Heart right ventricle (tissue), 16 donors: ENCODE measurements around the gene COL17A1. TPM values are rescaled to one million over a fixed set of nuclear protein-coding genes. Genes with fewer than 3 reads are reported as not detected.

Experiments used
- ATAC-seq, 8 donors: fragments of 200-7000 bp; cut with Tn5 transposase; one replicate each; pipeline ENCODE4 v1.9.1; 2020; ENCODE audit warnings: mild to moderate bottlenecking in 8 of 8, moderate library complexity in 8 of 8, moderate number of reproducible peaks in 1 of 8
- DNase-seq, 2 donors: peaks; one replicate each; pipeline ENCODE4 v3.0.0-alpha.2; 2020
- H3K27ac ChIP-seq, 10 donors: fragments of 200-600 bp; sonication (generic) in 2 of 10; one replicate each; pipeline versions ENCODE4 v1.5.0 to v1.8.0; 2020 to 2022; ENCODE audit warnings: mild to moderate bottlenecking in 3 of 10
- H3K27me3 ChIP-seq, 7 donors: fragments of 200-600 bp; one replicate each; pipeline ENCODE4 v1.8.0; 2021 to 2022; ENCODE audit warnings: mild to moderate bottlenecking in 2 of 7
- H3K36me3 ChIP-seq, 9 donors: fragments of 200-600 bp; sonication (generic) in 1 of 9; one replicate each; pipeline versions ENCODE4 v1.5.0 to v1.8.0; 2020 to 2022; ENCODE audit warnings: mild to moderate bottlenecking in 2 of 9
- H3K4me1 ChIP-seq, 9 donors: fragments of 200-600 bp; sonication (generic) in 1 of 9; one replicate each; pipeline versions ENCODE4 v1.5.0 to v1.8.0; 2020 to 2022; ENCODE audit warnings: mild to moderate bottlenecking in 4 of 9
- H3K4me3 ChIP-seq, 10 donors: fragments of 200-600 bp; sonication (generic) in 2 of 10; one replicate each; pipeline versions ENCODE4 v1.5.0 to v1.8.0; 2020 to 2022; ENCODE audit warnings: mild to moderate bottlenecking in 7 of 10, moderate library complexity in 2 of 10
- H3K9me3 ChIP-seq, 11 donors: fragments of 200-600 bp in 10 of 11; sonication (generic) in 2 of 11; one replicate each; pipeline versions ENCODE4 v1.5.0 to v1.8.0; 2013 to 2022; ENCODE audit warnings: mild to moderate bottlenecking in 2 of 11, control low read depth in 1 of 11, moderate library complexity in 1 of 11
- WGBS, 2 donors: extraction: QIAGEN DNeasy Blood & Tissue Kit; methylation state at CpG; one replicate each; pipeline ENCODE4 v1.1.7; 2013; ENCODE audit warnings: inconsistent platforms in 1 of 2; 5-methylcytosine and 5-hydroxymethylcytosine counted together
- intact Hi-C, 10 donors: fragments of 100-400 bp; cut with DNase I; formaldehyde crosslinking; loops; one replicate each; pipeline versions ENCODE4 v1.11.1 to v1.14.2; 2022
- polyA plus RNA-seq, 2 donors: library from polyadenylated mRNA; stranded (reverse); fragments of 200-250 nt; gene quantifications; one replicate each; pipeline ENCODE4 v1.2.3, GENCODE V29; 2013
- total RNA-seq, 10 donors: library from RNA; stranded (reverse); fragmentation: NEBNext Ultra II Directional in 3 of 10; extraction: Animal tissue kit (Norgen Biotek cat#: 25700) in 3 of 10; gene quantifications; one replicate each; pipeline versions ENCODE4 v1.2.1 to v1.2.4, GENCODE V29; 2021 to 2023
- TF ChIP-seq, protein P1 (sequence below), 9 donors: fragments of 200-600 bp; sonication (generic) in 2 of 9; IDR thresholded peaks; one replicate each; pipeline versions ENCODE4 v1.5.0 to v1.8.0; 2021 to 2022; ENCODE audit warnings: antibody characterized with exemption in 9 of 9, mild to moderate bottlenecking in 5 of 9, moderate library complexity in 1 of 9
- donor health status: Arrhythmogenic right ventricular cardiomyopathy.
- donor health status: ischemic (EF 13 %, LVEDD 7.1; RV severe dilation, severe dysfunction).
- donor health status: healthy with polysubstance abuse.
- donor health status: DM: no; HTN: yes; CAD: no.
- donor health status: DM: no; HTN: no; CAD: no.
- donor health status: ischemic (EF 25% LVEDD 6.9; RV normal size, moderate dysfunction).
- donor health status: ischemic (EF 25% LVEDD 5.7; RV mildly dilated, moderate dysfunction).
- donor health status: healthy.
- donor health status: DM: yes; HTN: yes; CAD: no.
- donor health status: Ischemic cardiomyopathy.
- donor health status: ischemic (EF 35%, LVEDD 5.7; RV mildly dilated, moderate dysfunction).
- donor health status: nonischemic (EF 11% LVEDD 7.7; RV severe dilation, severe dysfunction).
- donor health status: DM: yes; HTN: yes; CAD: no.
- donor health status: PGD.
- donor health status: ischemic (EF 29% LVEDD 5.4; RV normal size, mild dysfunction).
- donor health status: nonischemic (EF 23%, LVEDD 6.1; RV moderate dilation, normal function).

Gene COL17A1
- total and polyA plus RNA-seq, 12 donors: 0.10 to 0.39 (median 0.16) TPM; not detected in 6

- Histone ChIP-seq H3K36me3 (peaks cover 0 to 84% (median 29%) of the 10 kb centered on the region in 9 donors), H3K27ac (no peak overlapping the region), H3K4me3 (no peak overlapping the region), H3K27me3 (no peaks in the 10 kb centered on the region), H3K9me3 (no peaks in the 10 kb centered on the region), H3K4me1 (no peaks in the 10 kb centered on the region)
- no peak for DNase-seq
- no peak for ATAC-seq
- intact Hi-C loops: no loop called here
- 93% methylated on average over 2 of the region's 2 CpGs for WGBS, 2 donors
- TF ChIP-seq, protein P1, sequence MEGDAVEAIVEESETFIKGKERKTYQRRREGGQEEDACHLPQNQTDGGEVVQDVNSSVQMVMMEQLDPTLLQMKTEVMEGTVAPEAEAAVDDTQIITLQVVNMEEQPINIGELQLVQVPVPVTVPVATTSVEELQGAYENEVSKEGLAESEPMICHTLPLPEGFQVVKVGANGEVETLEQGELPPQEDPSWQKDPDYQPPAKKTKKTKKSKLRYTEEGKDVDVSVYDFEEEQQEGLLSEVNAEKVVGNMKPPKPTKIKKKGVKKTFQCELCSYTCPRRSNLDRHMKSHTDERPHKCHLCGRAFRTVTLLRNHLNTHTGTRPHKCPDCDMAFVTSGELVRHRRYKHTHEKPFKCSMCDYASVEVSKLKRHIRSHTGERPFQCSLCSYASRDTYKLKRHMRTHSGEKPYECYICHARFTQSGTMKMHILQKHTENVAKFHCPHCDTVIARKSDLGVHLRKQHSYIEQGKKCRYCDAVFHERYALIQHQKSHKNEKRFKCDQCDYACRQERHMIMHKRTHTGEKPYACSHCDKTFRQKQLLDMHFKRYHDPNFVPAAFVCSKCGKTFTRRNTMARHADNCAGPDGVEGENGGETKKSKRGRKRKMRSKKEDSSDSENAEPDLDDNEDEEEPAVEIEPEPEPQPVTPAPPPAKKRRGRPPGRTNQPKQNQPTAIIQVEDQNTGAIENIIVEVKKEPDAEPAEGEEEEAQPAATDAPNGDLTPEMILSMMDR (IDR thresholded peaks at IDR 0.05): no peak
These were observed 71.5 kb downstream of the COL17A1 start for GRCh38 chr10:104014176-104014575.

DNA sequence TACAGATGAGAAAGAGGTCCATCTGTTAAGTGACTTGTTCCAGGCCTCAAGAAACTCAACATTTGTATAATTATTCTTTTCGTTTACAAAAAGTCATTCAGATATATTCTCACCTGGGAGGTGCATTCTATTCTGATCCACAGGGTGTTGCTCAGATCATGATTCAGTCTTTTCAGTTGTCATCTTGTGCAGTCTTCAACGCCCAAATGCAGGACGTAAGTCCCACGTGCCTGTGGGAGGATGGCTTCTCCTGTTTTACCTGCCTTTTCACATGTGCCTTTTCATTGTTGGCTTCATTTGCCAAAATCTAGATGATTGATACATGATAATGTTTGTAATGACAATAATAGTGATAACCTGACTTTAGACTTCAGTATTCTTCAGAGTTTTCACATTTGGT lies 72.2 kb downstream of the COL17A1 start:
- TF ChIP-seq, protein P1 (IDR thresholded peaks at IDR 0.05): no peak
- peaks cover 0 to 84% (median 28%) of the 10 kb centered on the region in 9 donors for H3K36me3 ChIP-seq
- WGBS, 2 donors: 96 to 97% methylated on average over 4 of the region's 4 CpGs
- intact Hi-C loops: no loop called here
- H3K9me3 ChIP-seq: no peaks in the 10 kb centered on the region
- H3K4me3 ChIP-seq: no peak overlapping the region
- DNase-seq (no peak), ATAC-seq (no peak)
- no peaks in the 10 kb centered on the region for H3K27me3 ChIP-seq
- H3K4me1 ChIP-seq: no peaks in the 10 kb centered on the region
- no peak overlapping the region for H3K27ac ChIP-seq

DNA sequence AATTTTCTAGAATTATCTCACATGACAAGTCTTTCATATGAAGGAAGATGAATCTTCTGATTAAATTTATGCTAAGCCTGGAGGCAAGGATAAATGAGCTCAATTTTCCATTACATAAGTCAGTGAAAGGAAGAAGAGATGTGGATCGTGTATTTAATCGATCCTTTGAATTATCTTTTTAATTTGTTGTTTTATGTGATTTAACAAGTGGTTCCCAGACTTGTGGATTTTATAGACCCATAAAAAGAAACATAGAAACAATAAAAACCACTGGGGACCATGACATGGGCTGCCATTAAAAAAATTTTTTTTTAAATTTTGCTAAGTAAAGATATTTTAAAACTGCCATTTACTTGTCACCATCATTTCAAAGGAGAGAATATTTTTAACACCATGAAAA lies 73.8 kb downstream of the COL17A1 start:
- Histone ChIP-seq H3K27me3 (no peaks in the 10 kb centered on the region), H3K4me3 (no peak overlapping the region), H3K4me1 (no peaks in the 10 kb centered on the region), H3K36me3 (peaks cover 0 to 86% (median 27%) of the 10 kb centered on the region in 9 donors), H3K27ac (no peak overlapping the region), H3K9me3 (no peaks in the 10 kb centered on the region)
- 87 to 92% methylated on average over 2 of the region's 2 CpGs for WGBS, 2 donors
- TF ChIP-seq, protein P1 (IDR thresholded peaks at IDR 0.05): no peak
- intact Hi-C loops: no loop called here
- no peak for ATAC-seq
- no peak for DNase-seq

GRCh38 chr10:104005172-104005863 lies 80.4 kb downstream of the COL17A1 start:
- H3K27me3 ChIP-seq: no peaks in the 10 kb centered on the region
- ATAC-seq: no peak
- H3K36me3 ChIP-seq: peaks cover 0 to 100% (median 43%) of the 10 kb centered on the region in 9 donors
- no peaks in the 10 kb centered on the region for H3K9me3 ChIP-seq
- H3K4me1 ChIP-seq: no peaks in the 10 kb centered on the region
- no peak overlapping the region for H3K4me3 ChIP-seq
- 93 to 94% methylated on average over 8 of the region's 8 CpGs for WGBS, 2 donors
- TF ChIP-seq, protein P1 (IDR thresholded peaks at IDR 0.05): no peak
- DNase-seq: no peak
- no peak overlapping the region for H3K27ac ChIP-seq
- intact Hi-C loops: loop anchor here in 1 of 10 donors (10.0 kb wide), 1 partner anchor 61 kb away; no protein-coding TSS in a partner anchor
